GM12874 (cell line): Measurements from ENCODE around the gene UBE2M.

ENCODE experiments used
- TF ChIP-seq, protein P1 (sequence below): IDR thresholded peaks from 2 replicates; pipeline ENCODE4 v1.5.1; 2011; ENCODE audit warnings: low read depth, mild to moderate bottlenecking, control low read depth, low read length, moderate library complexity; ENCODE audit not compliant: insufficient read depth

The UBE2M gene

DNA sequence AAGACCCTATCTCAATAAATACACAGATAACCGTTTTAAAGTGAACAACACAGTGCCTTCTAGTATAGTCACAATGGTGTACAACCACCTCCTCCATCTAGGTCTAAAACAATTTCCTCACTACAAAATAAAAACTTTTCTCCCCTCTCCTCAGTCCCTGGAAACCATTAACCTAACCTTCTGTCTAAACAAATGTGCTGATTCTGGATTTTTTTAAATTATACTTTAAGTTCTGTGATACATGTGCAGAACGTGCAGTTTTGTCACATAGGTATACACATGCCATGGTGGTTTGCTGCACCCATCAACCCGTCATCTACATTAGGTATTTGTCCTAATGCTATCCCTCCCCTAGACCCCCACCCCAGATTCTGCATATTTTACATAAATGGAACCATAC is 29.0 kb downstream of the UBE2M start:
- TF ChIP-seq, protein P1, sequence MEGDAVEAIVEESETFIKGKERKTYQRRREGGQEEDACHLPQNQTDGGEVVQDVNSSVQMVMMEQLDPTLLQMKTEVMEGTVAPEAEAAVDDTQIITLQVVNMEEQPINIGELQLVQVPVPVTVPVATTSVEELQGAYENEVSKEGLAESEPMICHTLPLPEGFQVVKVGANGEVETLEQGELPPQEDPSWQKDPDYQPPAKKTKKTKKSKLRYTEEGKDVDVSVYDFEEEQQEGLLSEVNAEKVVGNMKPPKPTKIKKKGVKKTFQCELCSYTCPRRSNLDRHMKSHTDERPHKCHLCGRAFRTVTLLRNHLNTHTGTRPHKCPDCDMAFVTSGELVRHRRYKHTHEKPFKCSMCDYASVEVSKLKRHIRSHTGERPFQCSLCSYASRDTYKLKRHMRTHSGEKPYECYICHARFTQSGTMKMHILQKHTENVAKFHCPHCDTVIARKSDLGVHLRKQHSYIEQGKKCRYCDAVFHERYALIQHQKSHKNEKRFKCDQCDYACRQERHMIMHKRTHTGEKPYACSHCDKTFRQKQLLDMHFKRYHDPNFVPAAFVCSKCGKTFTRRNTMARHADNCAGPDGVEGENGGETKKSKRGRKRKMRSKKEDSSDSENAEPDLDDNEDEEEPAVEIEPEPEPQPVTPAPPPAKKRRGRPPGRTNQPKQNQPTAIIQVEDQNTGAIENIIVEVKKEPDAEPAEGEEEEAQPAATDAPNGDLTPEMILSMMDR = no peak

DNA sequence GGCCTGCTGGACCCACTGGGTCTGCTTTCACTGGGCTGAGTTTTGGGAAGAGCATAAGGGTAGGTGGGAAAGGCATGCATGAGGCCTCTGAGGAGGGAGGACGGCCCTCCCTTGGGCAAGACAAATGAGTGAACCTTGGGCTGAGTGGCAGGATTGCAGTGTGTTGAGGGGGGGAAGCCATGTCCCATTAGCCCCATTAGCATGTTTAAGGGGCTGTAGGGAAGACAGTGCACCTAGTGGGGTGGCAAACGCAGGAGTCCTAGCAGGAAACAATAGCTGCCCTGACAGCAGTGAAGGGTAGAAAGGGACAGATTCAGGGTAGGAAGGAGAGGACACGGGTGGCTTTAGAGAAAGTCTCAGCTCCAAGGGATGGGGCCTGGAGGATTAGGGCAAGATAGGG is 35.7 kb downstream of the UBE2M start:
- TF ChIP-seq, protein P1 = no peak

GRCh38 chr19:58521651-58522050 is 36.8 kb downstream of the UBE2M start:
- TF ChIP-seq, protein P1 = no peak

DNA sequence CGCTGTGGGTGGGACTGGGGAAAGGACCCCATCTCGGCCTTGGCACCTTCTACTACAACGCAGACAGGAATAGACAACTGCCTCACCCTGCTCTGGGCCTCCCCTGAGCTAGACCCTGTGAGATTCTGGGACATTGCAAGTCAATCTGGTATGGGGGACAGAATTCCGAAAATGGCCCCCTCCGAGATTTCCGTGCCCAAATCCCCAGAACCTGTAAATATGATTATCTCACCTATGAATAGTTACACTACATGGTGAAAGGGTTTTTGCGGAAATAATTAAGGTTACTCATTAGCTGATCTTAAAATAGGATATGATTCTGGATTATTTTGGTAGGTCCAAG is 38.2 kb downstream of the UBE2M start:
- TF ChIP-seq, protein P1 = no peak

GRCh38 chr19:58519355-58520256 is 38.8 kb downstream of the UBE2M start, which contains the start of gene ZBTB45:
Gene ZBTB45 (minus strand): TSS chr19:58519810. CDS start chr19:58517673, 2,137 bp downstream.
- TF ChIP-seq, protein P1 = peak; percentile 95

DNA sequence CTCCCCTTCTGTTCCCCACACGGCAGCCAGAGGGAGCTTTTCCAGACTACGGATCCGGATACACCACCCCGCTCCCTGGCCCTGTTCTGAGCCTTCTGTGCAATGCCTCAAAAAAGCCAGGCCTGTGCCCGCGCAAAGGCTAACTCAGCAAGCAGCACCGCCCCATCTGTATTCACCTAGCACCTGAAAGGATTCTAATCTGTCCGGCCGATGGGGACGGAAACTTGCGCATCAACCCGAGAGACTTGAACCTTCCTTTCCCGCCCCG is 39.4 kb downstream of the UBE2M start:
- TF ChIP-seq, protein P1 = peak; percentile 49; the same call in 1 of the 2 replicates

DNA sequence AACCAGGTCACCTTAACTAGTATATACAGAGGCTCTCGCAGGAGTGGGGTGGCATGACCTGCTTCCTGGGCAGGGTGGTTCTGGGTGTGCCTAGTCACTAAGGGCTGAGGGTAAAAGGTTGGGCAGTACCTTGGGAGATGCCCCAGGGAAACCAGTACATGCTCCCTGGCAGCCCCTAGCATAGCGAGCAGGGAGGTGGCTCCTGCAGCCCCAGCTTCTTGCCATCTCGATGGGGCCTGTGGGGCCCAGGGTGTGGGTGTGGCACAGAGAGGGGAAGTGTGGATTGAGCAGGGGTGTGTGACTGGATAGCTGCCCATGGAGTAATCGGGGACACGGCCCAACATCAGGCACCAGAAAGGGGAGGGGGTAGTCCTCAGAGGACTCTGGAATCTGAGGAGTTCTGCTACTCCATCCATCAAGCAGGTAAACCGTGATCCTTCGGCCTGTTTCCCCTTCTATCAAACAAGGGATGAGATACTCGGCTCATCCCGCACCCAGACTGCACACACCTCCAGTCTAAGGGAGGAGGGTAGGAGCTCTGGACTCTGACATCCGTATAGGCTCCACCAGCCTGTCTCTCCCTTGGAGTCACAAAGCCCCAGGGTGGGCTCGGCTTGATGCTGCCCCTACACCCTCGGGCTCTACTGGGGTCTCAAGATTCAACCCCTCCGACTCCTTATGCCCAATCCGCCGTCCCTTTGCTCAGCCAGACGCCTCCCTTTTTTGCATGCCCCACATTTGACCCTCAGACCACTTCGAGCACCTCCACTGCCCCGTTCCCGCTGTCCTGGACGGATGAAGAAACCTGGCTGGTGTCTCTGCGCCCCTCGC is 39.9 kb downstream of the UBE2M start:
- TF ChIP-seq, protein P1 = no peak
